ENCODE results near the gene PYROXD2.
"Not testable (repeated sequence)": the region's sequence is repeated elsewhere in the genome, so short reads cannot be mapped to it uniquely, and the experiment has no call there.

PYROXD2 gene

GRCh38 chr10:98346847-98347246, 68.1 kb downstream of the PYROXD2 start:
- H3K4me1 ChIP-seq (ENCODE audit: control insufficient read depth, low read length): peaks cover 25% of the 10 kb centered on the region
- H3K9me2 ChIP-seq (replicated peaks; ENCODE audit: control insufficient read depth, low read length): no peaks in the 10 kb centered on the region
- H3K4me2 ChIP-seq (ENCODE audit: low read length): no peak overlapping the region
- H3K79me2 ChIP-seq (ENCODE audit: control insufficient read depth, low read length): no peaks in the 10 kb centered on the region
- no peaks in the 10 kb centered on the region for H3K36me3 ChIP-seq (ENCODE audit: control insufficient read depth, low read length)
- H3F3A ChIP-seq (ENCODE audit: control insufficient read depth, insufficient read depth): no peaks in the 10 kb centered on the region
- no peak overlapping the region for H3K27ac ChIP-seq (ENCODE audit: low read depth, low read length)
- TF ChIP-seq, protein P1, sequence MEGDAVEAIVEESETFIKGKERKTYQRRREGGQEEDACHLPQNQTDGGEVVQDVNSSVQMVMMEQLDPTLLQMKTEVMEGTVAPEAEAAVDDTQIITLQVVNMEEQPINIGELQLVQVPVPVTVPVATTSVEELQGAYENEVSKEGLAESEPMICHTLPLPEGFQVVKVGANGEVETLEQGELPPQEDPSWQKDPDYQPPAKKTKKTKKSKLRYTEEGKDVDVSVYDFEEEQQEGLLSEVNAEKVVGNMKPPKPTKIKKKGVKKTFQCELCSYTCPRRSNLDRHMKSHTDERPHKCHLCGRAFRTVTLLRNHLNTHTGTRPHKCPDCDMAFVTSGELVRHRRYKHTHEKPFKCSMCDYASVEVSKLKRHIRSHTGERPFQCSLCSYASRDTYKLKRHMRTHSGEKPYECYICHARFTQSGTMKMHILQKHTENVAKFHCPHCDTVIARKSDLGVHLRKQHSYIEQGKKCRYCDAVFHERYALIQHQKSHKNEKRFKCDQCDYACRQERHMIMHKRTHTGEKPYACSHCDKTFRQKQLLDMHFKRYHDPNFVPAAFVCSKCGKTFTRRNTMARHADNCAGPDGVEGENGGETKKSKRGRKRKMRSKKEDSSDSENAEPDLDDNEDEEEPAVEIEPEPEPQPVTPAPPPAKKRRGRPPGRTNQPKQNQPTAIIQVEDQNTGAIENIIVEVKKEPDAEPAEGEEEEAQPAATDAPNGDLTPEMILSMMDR (IDR thresholded peaks at IDR 0.05; ENCODE audit: low read depth, low read length, poor library complexity, severe bottlenecking): no peak
- TF ChIP-seq EZH2phosphoT487 (IDR thresholded peaks at IDR 0.05; ENCODE audit: borderline replicate concordance, low read length): no peak
- H4K20me1 ChIP-seq (ENCODE audit: control insufficient read depth, insufficient read depth, low read depth, low read length): no peaks in the 10 kb centered on the region
- peaks cover 14% of the 10 kb centered on the region for H3K9me3 ChIP-seq (ENCODE audit: control insufficient read depth, insufficient read depth, low read length)
- H3K4me3 ChIP-seq (ENCODE audit: low read length): no peak overlapping the region
- peaks cover 9% of the 10 kb centered on the region for H3K27me3 ChIP-seq (ENCODE audit: control insufficient read depth, low read length)

DNA sequence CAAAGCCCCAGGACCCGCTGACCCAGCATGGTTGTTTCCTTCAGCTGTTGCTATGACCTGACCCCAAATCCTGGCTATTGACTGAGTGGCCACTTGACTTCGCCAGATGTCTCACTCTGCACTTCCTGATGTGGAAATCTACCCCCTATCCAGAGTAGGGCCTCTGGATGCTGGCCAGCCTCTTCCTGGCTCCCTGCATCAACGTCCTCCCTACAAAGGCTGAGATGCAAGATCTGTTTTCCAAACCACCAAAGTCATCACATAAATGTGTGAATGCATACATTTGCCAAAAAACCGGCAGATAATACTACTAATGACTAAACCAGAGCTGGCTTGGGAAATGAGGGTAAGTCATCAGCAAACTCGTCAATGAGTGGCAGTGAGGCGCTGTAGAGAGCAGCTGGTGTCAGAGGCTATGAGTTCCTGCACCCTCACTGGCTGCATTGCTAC, 70.4 kb downstream of the PYROXD2 start:
- no peaks in the 10 kb centered on the region for H3K79me2 ChIP-seq (ENCODE audit: control insufficient read depth, low read length)
- peaks cover 3% of the 10 kb centered on the region; the same call in 1 of the 2 replicates for H3K27me3 ChIP-seq (ENCODE audit: control insufficient read depth, low read length)
- peaks cover 37% of the 10 kb centered on the region for H3K4me1 ChIP-seq (ENCODE audit: control insufficient read depth, low read length)
- peak overlapping the region; percentile 16; the same call in 1 of the 2 replicates for H3K4me2 ChIP-seq (ENCODE audit: low read length)
- no peak overlapping the region for H3K27ac ChIP-seq (ENCODE audit: low read depth, low read length)
- H3K36me3 ChIP-seq (ENCODE audit: control insufficient read depth, low read length): no peaks in the 10 kb centered on the region
- TF ChIP-seq, protein P1 (IDR thresholded peaks at IDR 0.05; ENCODE audit: low read depth, low read length, poor library complexity, severe bottlenecking): no peak
- no peak for TF ChIP-seq EZH2phosphoT487 (IDR thresholded peaks at IDR 0.05; ENCODE audit: borderline replicate concordance, low read length)
- H3K4me3 ChIP-seq (ENCODE audit: low read length): no peak overlapping the region
- peaks cover 14% of the 10 kb centered on the region for H3K9me3 ChIP-seq (ENCODE audit: control insufficient read depth, insufficient read depth, low read length)
- no peaks in the 10 kb centered on the region for H3K9me2 ChIP-seq (replicated peaks; ENCODE audit: control insufficient read depth, low read length)
- H4K20me1 ChIP-seq (ENCODE audit: control insufficient read depth, insufficient read depth, low read depth, low read length): no peaks in the 10 kb centered on the region
- peaks cover 6% of the 10 kb centered on the region; the same call in 1 of the 2 replicates for H3F3A ChIP-seq (ENCODE audit: control insufficient read depth, insufficient read depth)

- H3K9me2 ChIP-seq (replicated peaks; ENCODE audit: control insufficient read depth, low read length); H3K4me3 ChIP-seq (ENCODE audit: low read length); H3K79me2 ChIP-seq (ENCODE audit: control insufficient read depth, low read length); H3K27me3 ChIP-seq (ENCODE audit: control insufficient read depth, low read length); H3K4me2 ChIP-seq (ENCODE audit: low read length); H3K36me3 ChIP-seq (ENCODE audit: control insufficient read depth, low read length); H4K20me1 ChIP-seq (ENCODE audit: control insufficient read depth, insufficient read depth, low read depth, low read length); H3K9me3 ChIP-seq (ENCODE audit: control insufficient read depth, insufficient read depth, low read length); H3K27ac ChIP-seq (ENCODE audit: low read depth, low read length); H3F3A ChIP-seq (ENCODE audit: control insufficient read depth, insufficient read depth): not testable (repeated sequence)
- H3K4me1 ChIP-seq (ENCODE audit: control insufficient read depth, low read length): peaks cover 32% of the 10 kb centered on the region
Observed at GRCh38 chr10:98341701-98342100, 73.3 kb downstream of the PYROXD2 start.

DNA sequence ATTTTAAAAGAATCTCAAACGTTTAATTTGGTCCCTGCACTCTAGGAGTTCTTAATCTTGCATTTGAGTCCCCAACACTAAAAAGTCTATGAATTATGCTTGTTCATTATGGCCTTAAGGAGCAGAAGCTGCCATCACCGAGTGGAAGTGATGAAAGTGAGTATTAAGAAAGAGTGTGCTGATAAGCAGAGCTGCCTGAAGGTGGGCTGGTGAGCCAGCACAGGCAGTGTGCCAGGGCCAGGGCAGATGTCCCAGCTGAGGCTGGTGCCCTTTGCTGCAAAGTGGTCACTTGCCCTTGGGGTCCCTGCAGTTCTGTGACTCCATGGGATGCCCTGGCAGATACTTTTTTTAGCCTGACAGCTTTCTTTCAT, 74.1 kb downstream of the PYROXD2 start:
- H3K27me3 ChIP-seq (ENCODE audit: control insufficient read depth, low read length): peaks cover 10% of the 10 kb centered on the region; the same call in 1 of the 2 replicates
- no peaks in the 10 kb centered on the region for H3K9me2 ChIP-seq (replicated peaks; ENCODE audit: control insufficient read depth, low read length)
- no peaks in the 10 kb centered on the region for H3K79me2 ChIP-seq (ENCODE audit: control insufficient read depth, low read length)
- H3K36me3 ChIP-seq (ENCODE audit: control insufficient read depth, low read length): no peaks in the 10 kb centered on the region
- no peaks in the 10 kb centered on the region for H3K9me3 ChIP-seq (ENCODE audit: control insufficient read depth, insufficient read depth, low read length)
- no peaks in the 10 kb centered on the region for H4K20me1 ChIP-seq (ENCODE audit: control insufficient read depth, insufficient read depth, low read depth, low read length)
- H3K4me1 ChIP-seq (ENCODE audit: control insufficient read depth, low read length): peaks cover 32% of the 10 kb centered on the region
- H3K4me2 ChIP-seq (ENCODE audit: low read length): peak overlapping the region; percentile 71; the same call in 1 of the 2 replicates
- H3F3A ChIP-seq (ENCODE audit: control insufficient read depth, insufficient read depth): peaks cover 6% of the 10 kb centered on the region; the same call in 1 of the 2 replicates
- TF ChIP-seq, protein P1 (IDR thresholded peaks at IDR 0.05; ENCODE audit: low read depth, low read length, poor library complexity, severe bottlenecking): no peak
- TF ChIP-seq EZH2phosphoT487 (IDR thresholded peaks at IDR 0.05; ENCODE audit: borderline replicate concordance, low read length): no peak
- no peak overlapping the region for H3K27ac ChIP-seq (ENCODE audit: low read depth, low read length)
- H3K4me3 ChIP-seq (ENCODE audit: low read length): no peak overlapping the region
